Activated CD4-positive, alpha-beta memory T cell treated with anti-CD3 and anti-CD28 coated beads for 36 hours (primary cell): ENCODE results near the gene RORC. TPM values are rescaled to one million over a fixed set of nuclear protein-coding genes. Genes with fewer than 3 reads are reported as not detected.
A peak's percentile ranks its signal among the peaks of the same experiment; 100 is the strongest.
"Not testable (repeated sequence)": the region's sequence is repeated elsewhere in the genome, so short reads cannot be mapped to it uniquely, and the experiment has no call there.

ENCODE experiments used
- CTCF ChIA-PET: fragments of 350-600 bp; sonication (Branson Sonifier 250); formaldehyde crosslinking; loops from one replicate; lab custom pipeline; 2021; ENCODE audit warnings: antibody characterized with exemption, inconsistent platforms; lab: Charles Lee
- POLR2A ChIA-PET: fragments of 350-600 bp; sonication (Branson Sonifier 250); formaldehyde crosslinking; loops from one replicate; lab custom pipeline; 2021; ENCODE audit warnings: antibody characterized with exemption; lab: Charles Lee
- DNase-seq: peaks from one replicate; pipeline ENCODE4 v3.0.0-alpha.2; 2020
- H3K27ac Mint-ChIP-seq: one replicate; pipeline ENCODE4 v1.8.0; 2021; ENCODE audit warnings: mixed read lengths
- H3K27me3 Mint-ChIP-seq: one replicate; pipeline ENCODE4 v1.8.0; 2021; ENCODE audit warnings: mixed read lengths
- H3K36me3 Mint-ChIP-seq: one replicate; pipeline ENCODE4 v1.8.0; 2021; ENCODE audit warnings: mixed read lengths
- H3K4me1 Mint-ChIP-seq: one replicate; pipeline ENCODE4 v1.8.0; 2021; ENCODE audit warnings: low read depth, mixed read lengths
- H3K4me3 Mint-ChIP-seq: one replicate; pipeline ENCODE4 v1.8.0; 2021; ENCODE audit warnings: mild to moderate bottlenecking, mixed read lengths
- H3K9me3 Mint-ChIP-seq: one replicate; pipeline ENCODE4 v1.8.0; 2021; ENCODE audit warnings: mixed read lengths
- intact Hi-C: fragments of 100-400 bp; cut with micrococcal nuclease; formaldehyde crosslinking; loops from one replicate; pipeline ENCODE4 v1.15.1; 2023
- total RNA-seq, 2 experiments: library from RNA; stranded (reverse); gene quantifications; one replicate each; pipeline ENCODE4 v1.2.3, GENCODE V29; 2021

RORC gene
- total RNA-seq, 2 experiments from 2014 or later = 9.9 to 10.9 TPM

DNA sequence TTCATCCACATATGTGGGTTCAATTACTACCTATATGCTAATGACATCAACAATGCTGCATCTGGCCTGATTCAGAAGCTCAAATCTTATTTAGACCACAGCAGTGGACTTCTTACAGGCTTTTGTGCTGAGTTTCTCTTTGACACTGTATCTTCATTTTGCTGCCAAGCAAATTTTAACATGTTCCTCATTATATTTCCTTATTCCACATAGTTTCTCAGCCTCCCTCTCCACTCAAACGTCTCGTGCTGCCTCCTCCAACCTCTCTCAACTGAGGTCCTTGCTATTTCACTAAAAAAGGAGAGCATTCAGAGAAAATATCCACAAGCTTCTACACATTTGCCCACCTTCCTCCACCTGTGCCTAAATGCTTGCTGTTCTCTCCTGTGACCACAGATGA is 47.8 kb downstream of the RORC start:
- Mint-ChIP-seq H3K27me3 (no peaks in the 10 kb centered on the region), H3K9me3 (no peaks in the 10 kb centered on the region), H3K27ac (no peak overlapping the region), H3K4me1 (peaks cover 5% of the 10 kb centered on the region), H3K36me3 (peaks cover 7% of the 10 kb centered on the region), H3K4me3 (no peak overlapping the region)
- ChIA-PET POLR2A (no interaction called here), CTCF (no interaction called here)
- intact Hi-C loops = no loop called here
- DNase-seq = no peak

DNA sequence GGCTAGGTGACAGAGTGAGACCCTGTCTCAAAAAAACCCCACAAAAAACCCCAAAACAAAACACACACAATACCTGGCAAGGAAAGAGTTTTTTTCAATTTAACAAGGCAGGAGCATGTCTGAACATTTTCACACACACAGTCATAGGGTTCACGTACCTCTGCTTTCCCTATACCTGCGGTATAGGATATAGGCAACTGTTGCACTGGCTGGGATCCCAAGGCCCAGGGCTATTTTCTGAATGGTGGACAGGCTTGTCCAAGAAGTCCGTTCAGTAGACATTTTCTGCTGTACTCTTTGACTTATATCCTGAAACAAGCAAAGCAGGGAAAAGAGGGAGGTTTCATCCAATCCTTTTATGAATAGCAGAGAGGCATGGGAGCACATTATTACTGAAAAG is 48.9 kb downstream of the RORC start:
- no peaks in the 10 kb centered on the region for H3K4me1 Mint-ChIP-seq
- ChIA-PET CTCF (no interaction called here), POLR2A (interaction anchor here (0.7 kb wide), 1 partner anchor 122 kb away, joined by 4 read pairs; no protein-coding TSS in a partner anchor)
- no peak for DNase-seq
- peaks cover 13% of the 10 kb centered on the region for H3K36me3 Mint-ChIP-seq
- intact Hi-C loops = no loop called here
- no peaks in the 10 kb centered on the region for H3K27me3 Mint-ChIP-seq
- H3K27ac Mint-ChIP-seq = no peak overlapping the region
- no peaks in the 10 kb centered on the region for H3K9me3 Mint-ChIP-seq
- no peak overlapping the region for H3K4me3 Mint-ChIP-seq

DNA sequence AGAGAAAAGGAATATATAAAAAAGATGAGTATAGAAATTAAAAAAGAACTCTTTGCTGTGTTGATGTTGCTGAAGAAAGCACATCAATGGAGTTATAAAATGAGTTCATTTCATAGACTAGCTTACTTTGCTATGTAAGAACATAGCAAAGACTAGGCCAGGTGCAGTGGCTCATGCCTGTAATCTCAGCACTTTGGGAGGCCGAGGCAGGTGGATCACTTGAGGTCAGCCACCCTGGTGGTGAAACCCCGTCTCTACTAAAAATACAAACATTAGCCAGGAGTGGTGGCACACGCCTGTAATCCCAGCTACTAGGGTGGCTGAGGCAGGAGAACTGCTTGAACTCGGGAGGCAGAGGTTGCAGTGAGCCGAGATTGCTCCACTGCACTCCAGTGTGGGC is 49.6 kb downstream of the RORC start:
- POLR2A ChIA-PET, DNase-seq, H3K4me3 Mint-ChIP-seq, H3K27me3 Mint-ChIP-seq, H3K9me3 Mint-ChIP-seq, H3K27ac Mint-ChIP-seq, H3K4me1 Mint-ChIP-seq, intact Hi-C loops, CTCF ChIA-PET: not testable (repeated sequence)
- H3K36me3 Mint-ChIP-seq = peaks cover 13% of the 10 kb centered on the region

DNA sequence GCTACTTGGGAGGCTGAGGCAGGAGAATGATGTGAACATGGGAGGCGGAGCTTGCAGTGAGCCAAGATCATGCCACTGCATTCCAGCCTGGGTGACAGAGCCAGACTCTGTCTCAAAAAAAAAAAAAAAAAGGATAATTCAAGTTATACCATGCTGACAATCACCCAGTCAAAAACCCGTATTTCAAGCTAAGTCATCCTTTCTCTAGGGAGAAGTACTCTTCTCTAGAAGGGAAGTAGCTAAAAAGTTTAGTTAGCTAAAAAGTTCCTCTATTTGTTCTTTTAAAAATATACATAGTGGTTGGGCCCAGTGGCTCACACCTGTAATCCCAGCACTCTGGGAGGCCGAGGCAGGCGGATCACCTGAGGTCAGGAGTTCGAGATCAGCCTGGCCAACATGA is 50.9 kb downstream of the RORC start:
- H3K9me3 Mint-ChIP-seq, POLR2A ChIA-PET, DNase-seq, H3K27ac Mint-ChIP-seq, H3K4me3 Mint-ChIP-seq, H3K4me1 Mint-ChIP-seq, CTCF ChIA-PET, H3K27me3 Mint-ChIP-seq, intact Hi-C loops: not testable (repeated sequence)
- peaks cover 17% of the 10 kb centered on the region for H3K36me3 Mint-ChIP-seq

DNA sequence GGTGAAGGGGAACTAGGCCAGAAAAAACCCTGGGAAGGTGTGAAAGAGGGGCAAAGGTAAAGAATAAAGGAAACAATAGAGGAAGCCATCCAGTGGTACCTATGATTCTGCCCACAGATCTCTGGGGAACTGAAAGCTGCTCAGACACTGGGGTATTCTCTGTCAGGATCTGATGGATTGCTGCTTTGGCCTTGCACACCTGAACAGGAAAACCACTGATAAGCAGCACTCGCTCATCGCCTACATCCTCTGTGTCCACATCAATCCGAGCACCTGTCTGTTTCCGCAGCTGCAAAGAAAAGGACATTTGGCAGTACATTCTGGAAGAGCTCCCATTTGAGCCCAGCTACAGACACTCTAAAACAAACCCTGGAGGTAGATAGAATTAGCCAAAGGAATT is 51.8 kb downstream of the RORC start:
- intact Hi-C loops = no loop called here
- Mint-ChIP-seq H3K4me1 (no peaks in the 10 kb centered on the region), H3K27me3 (no peaks in the 10 kb centered on the region), H3K36me3 (peaks cover 21% of the 10 kb centered on the region), H3K4me3 (no peak overlapping the region), H3K9me3 (no peaks in the 10 kb centered on the region), H3K27ac (no peak overlapping the region)
- ChIA-PET POLR2A (no interaction called here), CTCF (no interaction called here)
- no peak for DNase-seq

DNA sequence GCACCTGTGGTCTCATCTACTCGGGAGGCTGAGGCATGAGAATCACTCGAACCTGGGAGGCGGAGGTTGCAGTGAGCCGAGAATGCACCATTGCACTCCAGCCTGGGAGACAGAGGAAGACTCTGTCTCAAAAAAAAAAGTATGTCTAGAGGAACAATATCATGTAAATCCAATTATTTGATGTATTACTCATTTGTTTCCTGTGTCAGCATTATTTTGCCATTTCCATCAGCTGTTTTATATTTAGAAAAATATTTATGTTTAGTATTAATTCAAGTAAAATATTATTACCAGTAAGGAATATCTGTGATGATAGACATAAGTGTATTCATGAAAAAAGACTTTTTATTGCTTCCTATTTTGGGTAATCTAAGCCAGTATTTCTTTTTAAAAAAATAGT is 54.3 kb downstream of the RORC start:
- Mint-ChIP-seq H3K27me3 (no peaks in the 10 kb centered on the region), H3K36me3 (peaks cover 26% of the 10 kb centered on the region), H3K4me1 (peaks cover 3% of the 10 kb centered on the region), H3K9me3 (no peaks in the 10 kb centered on the region), H3K4me3 (no peak overlapping the region), H3K27ac (no peak overlapping the region)
- CTCF ChIA-PET = interaction anchor here (1.2 kb wide), 1 partner anchor 59 kb away, joined by 3 read pairs; no protein-coding TSS in a partner anchor
- POLR2A ChIA-PET = no interaction called here
- no peak for DNase-seq
- intact Hi-C loops = no loop called here

DNA sequence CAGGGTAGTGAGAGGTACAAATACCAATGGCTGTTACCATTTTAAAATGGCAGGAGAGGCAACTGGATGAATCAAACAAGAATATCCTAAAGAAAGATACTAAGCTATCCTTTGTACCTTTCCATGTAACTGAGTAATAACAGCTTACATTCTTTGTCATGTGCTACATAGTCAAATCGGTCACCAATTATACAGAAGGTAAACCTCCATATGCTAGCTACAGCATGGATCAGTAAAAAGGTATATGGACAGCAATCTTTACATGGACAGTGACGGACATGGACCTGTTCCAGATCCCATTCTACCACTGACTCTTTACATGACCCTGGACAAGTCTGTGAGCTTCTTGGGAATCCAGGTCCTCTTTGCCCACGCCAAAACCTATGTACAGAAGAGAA is 54.9 kb downstream of the RORC start:
- ChIA-PET POLR2A (no interaction called here), CTCF (interaction anchor here (1.2 kb wide), 1 partner anchor 60 kb away, joined by 3 read pairs; no protein-coding TSS in a partner anchor)
- H3K27ac Mint-ChIP-seq = no peak overlapping the region
- peaks cover 3% of the 10 kb centered on the region for H3K4me1 Mint-ChIP-seq
- H3K27me3 Mint-ChIP-seq = no peaks in the 10 kb centered on the region
- H3K36me3 Mint-ChIP-seq = peaks cover 26% of the 10 kb centered on the region
- intact Hi-C loops = no loop called here
- no peaks in the 10 kb centered on the region for H3K9me3 Mint-ChIP-seq
- no peak overlapping the region for H3K4me3 Mint-ChIP-seq
- no peak for DNase-seq

DNA sequence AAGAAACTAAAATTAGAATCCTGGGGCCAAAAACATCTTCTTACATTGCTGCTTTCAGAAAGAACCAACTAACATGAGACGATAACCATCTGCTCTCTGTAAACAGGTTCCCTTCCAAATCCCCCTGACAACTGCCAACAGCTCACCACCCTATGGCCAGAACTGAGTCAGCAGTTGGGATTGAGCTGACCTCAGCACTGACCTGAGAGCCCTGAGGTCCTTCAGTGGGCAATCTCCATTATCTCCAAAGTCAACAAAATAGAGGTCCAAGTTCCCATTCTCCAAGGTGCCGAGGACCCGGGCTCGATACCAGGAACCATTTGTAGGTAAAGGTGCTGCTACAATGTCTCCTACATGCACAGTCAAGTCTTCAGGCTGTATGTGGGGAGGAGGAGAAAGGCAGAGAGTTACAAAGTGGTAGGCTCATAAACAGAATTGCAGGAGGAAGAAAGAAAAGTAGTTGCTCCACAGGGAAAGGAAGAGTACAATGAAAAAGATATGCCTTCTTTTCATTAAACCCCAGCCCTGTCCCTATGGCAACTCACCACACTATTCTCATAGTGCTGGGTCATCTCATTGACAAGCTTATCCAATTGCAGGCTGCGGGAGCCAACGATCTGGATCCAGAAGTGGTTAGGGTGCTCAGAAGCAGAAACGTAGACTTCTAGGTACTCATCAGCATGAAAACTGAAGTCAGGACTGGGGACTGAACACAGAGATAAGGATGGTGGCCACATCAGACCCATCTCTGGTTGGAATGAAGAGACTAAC is 55.5 kb downstream of the RORC start:
- Mint-ChIP-seq H3K27me3 (no peaks in the 10 kb centered on the region), H3K9me3 (no peaks in the 10 kb centered on the region), H3K4me3 (no peak overlapping the region), H3K4me1 (peaks cover 3% of the 10 kb centered on the region), H3K36me3 (peaks cover 23% of the 10 kb centered on the region), H3K27ac (no peak overlapping the region)
- POLR2A ChIA-PET = no interaction called here
- CTCF ChIA-PET = no interaction called here
- intact Hi-C loops = no loop called here
- no peak for DNase-seq

DNA sequence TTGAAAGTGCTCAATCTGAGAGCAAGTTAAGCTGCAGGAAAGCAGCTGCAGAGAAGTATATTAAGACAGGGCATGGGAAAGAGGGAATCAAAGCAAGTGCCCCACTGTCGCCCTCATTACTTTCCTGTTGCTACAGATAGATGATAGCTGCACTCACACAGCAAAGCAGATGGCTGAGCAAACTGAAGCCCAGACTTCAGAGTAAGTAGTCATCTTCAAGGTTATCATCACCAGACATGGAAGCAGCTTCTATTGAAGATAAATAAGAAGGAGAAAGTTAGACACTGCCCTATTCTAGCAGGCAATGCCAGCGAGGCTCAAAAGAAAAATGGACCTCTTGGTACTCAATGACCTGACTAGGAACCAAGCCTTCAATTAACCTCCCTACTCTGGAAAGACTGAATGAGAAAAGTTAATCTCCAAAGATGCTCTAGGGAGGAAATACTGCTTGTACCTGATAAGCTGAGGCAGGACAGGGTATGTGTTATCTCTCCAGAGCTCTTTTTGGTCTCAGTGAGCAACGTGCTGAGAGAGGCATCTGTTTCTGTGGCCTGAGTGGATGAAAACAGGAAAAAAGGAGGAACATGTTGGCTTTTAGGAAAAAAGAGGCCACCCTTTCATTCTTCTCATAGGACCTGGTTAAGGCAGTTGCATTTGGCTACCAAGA is 57.2 kb downstream of the RORC start:
- no peak for DNase-seq
- ChIA-PET POLR2A (interaction anchor here (1.4 kb wide), 1 partner anchor 11 kb away, joined by 5 read pairs; the partner anchor contains the start of gene MRPL9), CTCF (interaction anchor here (0.7 to 0.8 kb wide), 2 partner anchors 40 to 579 kb away, joined by 3 read pairs; no protein-coding TSS in a partner anchor)
- Mint-ChIP-seq H3K27ac (no peak overlapping the region), H3K9me3 (no peaks in the 10 kb centered on the region), H3K4me3 (no peak overlapping the region), H3K36me3 (peaks cover 23% of the 10 kb centered on the region), H3K4me1 (peaks cover 3% of the 10 kb centered on the region), H3K27me3 (no peaks in the 10 kb centered on the region)
- intact Hi-C loops = no loop called here

DNA sequence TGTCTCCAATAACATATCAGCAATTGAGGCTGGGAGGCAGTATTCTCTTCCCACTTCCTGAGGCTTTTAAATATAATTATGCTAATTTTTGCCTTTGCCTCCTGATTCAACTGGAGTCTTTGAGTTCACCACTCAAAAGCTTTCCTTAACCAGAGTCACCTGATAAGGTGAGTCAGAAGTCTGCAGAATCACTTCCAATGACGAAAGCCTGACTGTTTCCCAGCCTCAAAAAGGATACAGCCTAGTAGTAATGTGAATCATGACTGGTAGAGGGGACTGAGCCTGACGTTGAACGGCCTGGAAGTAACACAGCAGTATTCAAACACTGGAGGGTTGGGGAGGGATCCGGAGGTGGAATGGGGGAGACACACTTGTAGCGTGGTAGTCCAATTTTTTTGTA is 57.9 kb downstream of the RORC start:
- H3K4me1 Mint-ChIP-seq = peaks cover 3% of the 10 kb centered on the region
- H3K4me3 Mint-ChIP-seq = no peak overlapping the region
- no peaks in the 10 kb centered on the region for H3K27me3 Mint-ChIP-seq
- H3K27ac Mint-ChIP-seq = peak overlapping the region; percentile 19
- peaks cover 18% of the 10 kb centered on the region for H3K36me3 Mint-ChIP-seq
- CTCF ChIA-PET = interaction anchor here (0.7 to 0.8 kb wide), 2 partner anchors 39 to 578 kb away, joined by 3 read pairs; no protein-coding TSS in a partner anchor
- intact Hi-C loops = no loop called here
- POLR2A ChIA-PET = interaction anchor here (1.4 kb wide), 1 partner anchor 10 kb away, joined by 5 read pairs; the partner anchor contains the start of gene MRPL9
- H3K9me3 Mint-ChIP-seq = no peaks in the 10 kb centered on the region
- DNase-seq = no peak

DNA sequence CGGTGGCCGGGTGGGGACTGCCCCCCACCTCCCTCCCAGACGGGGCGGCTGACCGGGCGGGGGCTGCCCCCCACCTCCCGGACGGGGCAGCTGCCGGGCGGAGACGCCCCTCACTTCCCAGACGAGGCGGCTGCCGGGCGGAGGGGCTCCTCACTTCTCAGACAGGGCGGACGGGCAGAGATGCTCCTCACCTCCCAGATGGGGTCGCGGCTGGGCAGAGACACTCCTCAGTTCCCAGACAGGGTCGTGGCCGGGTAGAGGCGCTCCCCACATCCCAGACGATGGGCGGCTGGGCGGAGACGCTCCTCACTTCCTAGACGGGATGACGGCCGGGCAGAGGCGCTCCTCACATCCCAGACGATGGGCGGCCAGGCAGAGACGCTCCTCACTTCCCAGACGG is 62.3 kb downstream of the RORC start:
- CTCF ChIA-PET, DNase-seq, H3K36me3 Mint-ChIP-seq, H3K27me3 Mint-ChIP-seq, H3K4me1 Mint-ChIP-seq, POLR2A ChIA-PET, H3K27ac Mint-ChIP-seq, H3K4me3 Mint-ChIP-seq, H3K9me3 Mint-ChIP-seq: not testable (repeated sequence)
- intact Hi-C loops = loop anchor here (10.0 kb wide), 1 partner anchor 424 kb away; the partner anchor contains the start of gene RFX5

DNA sequence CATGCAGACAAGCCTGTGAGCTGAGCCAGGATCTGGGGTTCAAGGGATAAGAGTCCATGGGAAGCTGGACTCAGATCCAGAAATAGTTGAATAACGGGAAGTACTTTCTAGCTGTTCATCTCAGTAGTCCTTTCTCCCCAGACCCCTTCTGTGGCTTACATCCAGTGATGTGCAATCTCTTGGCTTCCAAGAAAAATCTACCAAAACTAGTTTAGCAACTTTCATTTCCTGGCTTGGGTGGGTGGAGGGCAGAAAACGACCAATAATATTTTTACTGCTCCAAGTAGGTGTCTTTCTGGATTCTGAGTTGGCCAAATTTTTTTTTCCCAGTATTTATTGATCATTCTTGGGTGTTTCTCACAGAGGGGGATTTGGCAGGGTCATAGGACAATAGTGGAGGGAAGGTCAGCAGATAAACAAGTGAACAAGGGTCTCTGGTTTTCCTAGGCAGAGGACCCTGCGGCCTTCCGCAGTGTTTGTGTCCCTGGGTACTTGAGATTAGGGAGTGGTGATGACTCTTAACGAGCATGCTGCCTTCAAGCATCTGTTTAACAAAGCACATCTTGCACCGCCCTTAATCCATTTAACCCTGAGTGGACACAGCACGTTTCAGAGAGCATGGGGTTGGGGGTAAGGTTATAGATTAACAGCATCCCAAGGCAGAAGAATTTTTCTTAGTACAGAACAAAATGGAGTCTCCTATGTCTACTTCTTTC is 63.1 kb downstream of the RORC start:
- H3K27me3 Mint-ChIP-seq, POLR2A ChIA-PET, H3K4me3 Mint-ChIP-seq, DNase-seq, H3K4me1 Mint-ChIP-seq, H3K27ac Mint-ChIP-seq, H3K9me3 Mint-ChIP-seq, H3K36me3 Mint-ChIP-seq: not testable (repeated sequence)
- intact Hi-C loops = loop anchor here (10.0 kb wide), 1 partner anchor 424 kb away; the partner anchor contains the start of gene RFX5
- CTCF ChIA-PET = interaction anchor here (0.8 to 2.1 kb wide), 2 partner anchors 34 to 64 kb away, joined by 3 to 5 read pairs; no protein-coding TSS in a partner anchor
